RWPE2 (cell line): ENCODE measurements around the gene UGT2B17.
A peak's percentile ranks its signal among the peaks of the same experiment; 100 is the strongest.
"Not testable (repeated sequence)": the region's sequence is repeated elsewhere in the genome, so short reads cannot be mapped to it uniquely, and the experiment has no call there.

Source experiments
- ATAC-seq: fragments of 200-7000 bp; cut with Tn5 transposase; 3 replicates; pipeline ENCODE4 v1.9.1; 2021; ENCODE audit warnings: low read depth
- DNase-seq: peaks from one replicate; pipeline ENCODE4 v3.0.0-alpha.2; 2020; ENCODE audit warnings: low spot score
- H3K27ac ChIP-seq: fragments of 450-650 bp; 2 replicates; pipeline ENCODE4 v1.5.1; 2017; ENCODE audit warnings: mild to moderate bottlenecking; ENCODE audit not compliant: poor library complexity, severe bottlenecking
- H3K27me3 ChIP-seq: fragments of 250-450 bp; sonication (Bioruptor Pico); 2 replicates; pipeline ENCODE4 v1.5.1; 2021; ENCODE audit warnings: mild to moderate bottlenecking, moderate library complexity; ENCODE audit not compliant: insufficient read depth, poor library complexity, severe bottlenecking
- H3K36me3 ChIP-seq: fragments of 250-450 bp; sonication (Bioruptor Pico); 2 replicates; pipeline ENCODE4 v1.5.1; 2020; ENCODE audit warnings: low read depth, mild to moderate bottlenecking, moderate library complexity
- H3K4me1 ChIP-seq: fragments of 250-450 bp; sonication (Bioruptor Pico); 2 replicates; pipeline ENCODE4 v1.5.1; 2021; ENCODE audit warnings: mild to moderate bottlenecking, moderate library complexity; ENCODE audit not compliant: insufficient read depth, poor library complexity, severe bottlenecking
- H3K4me3 ChIP-seq: fragments of 250-450 bp; sonication (Bioruptor Pico); 2 replicates; pipeline ENCODE4 v1.5.1; 2021; ENCODE audit warnings: mild to moderate bottlenecking, moderate library complexity; ENCODE audit not compliant: severe bottlenecking
- H3K9me3 ChIP-seq: fragments of 250-450 bp; sonication (Bioruptor Pico); 2 replicates; pipeline ENCODE4 v1.5.1; 2021; ENCODE audit warnings: mild to moderate bottlenecking, moderate library complexity; ENCODE audit not compliant: severe bottlenecking
- CTCF ChIP-seq: fragments of 450-650 bp; IDR thresholded peaks from one replicate; pipeline ENCODE4 v1.5.1; 2017; ENCODE audit warnings: mild to moderate bottlenecking, moderate library complexity; ENCODE audit not compliant: poor library complexity, severe bottlenecking

UGT2B17 gene

GRCh38 chr4:68569466-68570121 lies 6.5 kb downstream of the UGT2B17 start:
- Histone ChIP-seq H3K4me1 (no peaks in the 10 kb centered on the region), H3K27ac (no peak overlapping the region), H3K4me3 (no peak overlapping the region), H3K36me3 (no peaks in the 10 kb centered on the region), H3K9me3 (no peaks in the 10 kb centered on the region), H3K27me3 (no peaks in the 10 kb centered on the region)
- TF ChIP-seq CTCF, result no peak
- DNase-seq (no peak), ATAC-seq (no peak)

- peak; percentile 72 for ATAC-seq
- not testable (repeated sequence) for H3K27ac ChIP-seq, H3K4me1 ChIP-seq, H3K36me3 ChIP-seq, H3K9me3 ChIP-seq, H3K4me3 ChIP-seq, DNase-seq, H3K27me3 ChIP-seq
Measured at GRCh38 chr4:68569036-68569435, 7.1 kb downstream of the UGT2B17 start.

GRCh38 chr4:68568535-68568934 lies 7.6 kb downstream of the UGT2B17 start:
- not testable (repeated sequence) for H3K4me3 ChIP-seq, ATAC-seq, H3K4me1 ChIP-seq, H3K9me3 ChIP-seq, H3K27me3 ChIP-seq, H3K27ac ChIP-seq, DNase-seq, H3K36me3 ChIP-seq

DNA sequence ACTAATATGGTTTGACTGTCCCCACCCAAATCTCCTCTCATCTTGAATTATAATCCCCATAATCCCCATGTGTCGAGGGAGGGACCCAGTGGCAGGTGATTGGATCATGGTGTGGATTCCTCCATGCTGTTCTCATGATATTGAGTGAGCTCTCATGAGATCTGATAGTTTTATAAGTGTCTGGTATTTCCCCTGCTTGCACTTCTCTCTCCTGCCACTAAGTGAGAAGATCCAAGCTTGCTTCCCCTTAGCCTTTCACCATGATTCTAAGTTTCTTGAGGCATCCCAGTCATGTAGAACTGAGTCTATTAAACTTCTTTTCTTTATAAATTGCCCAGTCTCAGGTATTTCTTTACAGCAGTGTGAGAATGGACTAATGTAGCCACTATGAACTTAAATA lies 9.8 kb downstream of the UGT2B17 start:
- not testable (repeated sequence) for H3K27me3 ChIP-seq, ATAC-seq, H3K36me3 ChIP-seq, H3K4me3 ChIP-seq, DNase-seq, H3K9me3 ChIP-seq, H3K4me1 ChIP-seq, H3K27ac ChIP-seq

DNA sequence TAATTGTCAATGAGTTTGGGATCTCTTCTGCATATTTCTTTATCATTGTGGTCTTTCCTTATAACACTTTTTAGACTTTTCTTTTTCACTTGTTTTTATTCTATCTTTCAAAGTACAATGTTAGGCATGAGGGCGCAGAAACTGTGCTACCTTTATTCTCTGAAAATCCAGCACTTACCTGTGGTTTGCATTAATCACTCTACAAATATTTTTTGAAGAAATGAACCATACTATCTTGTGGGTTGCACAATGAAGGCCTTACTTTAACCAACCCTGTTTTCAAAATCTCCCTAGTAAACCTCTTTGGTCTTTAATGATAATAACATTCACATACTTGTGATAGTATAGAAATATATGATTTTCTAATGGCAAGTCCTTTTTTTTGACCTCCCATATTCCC lies 11.0 kb downstream of the UGT2B17 start:
- not testable (repeated sequence) for ATAC-seq, H3K36me3 ChIP-seq, DNase-seq, H3K27ac ChIP-seq, H3K9me3 ChIP-seq, H3K4me1 ChIP-seq, H3K27me3 ChIP-seq, H3K4me3 ChIP-seq

DNA sequence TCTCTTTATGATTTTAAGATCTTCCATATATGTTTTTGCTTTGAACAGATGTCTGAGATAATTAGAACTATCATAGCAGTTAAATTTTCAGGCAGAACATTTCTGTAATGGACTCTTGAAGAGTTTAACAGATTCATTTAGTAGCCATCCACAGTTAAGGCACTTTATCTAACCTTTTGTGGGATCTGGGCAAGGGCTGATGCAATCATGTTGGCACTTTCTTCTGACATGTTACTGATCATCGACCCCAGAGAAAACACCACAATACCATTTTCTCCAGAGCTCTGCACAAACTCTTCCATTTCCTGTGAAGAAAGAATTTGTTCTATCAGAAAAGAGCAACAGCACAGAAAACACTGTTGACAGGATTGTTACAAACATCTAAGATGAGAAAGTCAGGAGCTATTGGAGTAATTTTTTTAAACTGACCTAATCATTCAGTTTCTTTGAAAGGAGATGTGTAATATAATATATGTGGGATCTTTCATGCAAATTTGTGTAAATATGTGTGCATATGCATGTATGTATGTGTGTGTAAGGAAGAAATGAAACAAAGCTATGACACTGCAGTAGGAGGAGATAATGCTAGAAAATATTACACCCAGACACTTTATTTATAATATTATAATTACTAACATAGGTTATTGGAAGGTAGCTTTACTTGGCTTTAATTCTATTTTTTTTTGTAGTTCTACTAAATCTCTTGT lies 15.6 kb downstream of the UGT2B17 start:
- not testable (repeated sequence) for H3K27me3 ChIP-seq, H3K27ac ChIP-seq, H3K4me1 ChIP-seq, H3K9me3 ChIP-seq, H3K4me3 ChIP-seq, ATAC-seq, DNase-seq, H3K36me3 ChIP-seq

GRCh38 chr4:68553830-68554229 lies 22.3 kb downstream of the UGT2B17 start:
- not testable (repeated sequence) for H3K27ac ChIP-seq, H3K9me3 ChIP-seq, DNase-seq, ATAC-seq, H3K36me3 ChIP-seq, H3K4me3 ChIP-seq, H3K4me1 ChIP-seq, H3K27me3 ChIP-seq

- not testable (repeated sequence) for H3K9me3 ChIP-seq, ATAC-seq, H3K27me3 ChIP-seq, H3K4me3 ChIP-seq, H3K36me3 ChIP-seq, DNase-seq, H3K27ac ChIP-seq, H3K4me1 ChIP-seq
Measured at GRCh38 chr4:68552818-68553811, 23.0 kb downstream of the UGT2B17 start.

DNA sequence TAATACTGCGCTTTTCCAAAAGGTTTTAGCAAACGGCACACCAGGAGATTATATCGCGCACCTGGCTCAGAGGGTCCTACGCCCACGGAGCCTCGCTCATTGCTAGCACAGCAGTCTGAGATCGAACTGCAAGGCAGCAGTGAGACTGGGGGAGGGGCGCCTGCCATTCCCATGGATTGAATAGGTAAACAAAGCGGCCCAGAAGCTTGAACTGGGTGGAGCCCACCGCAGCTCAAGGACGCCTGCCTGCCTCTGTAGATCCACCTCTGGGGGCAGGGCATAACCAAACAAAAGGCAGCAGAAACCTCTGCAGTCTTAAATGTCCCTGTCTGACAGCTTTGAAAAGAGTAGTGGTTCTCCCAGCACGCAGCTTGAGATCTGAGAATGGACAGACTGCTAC lies 33.4 kb downstream of the UGT2B17 start:
- not testable (repeated sequence) for H3K36me3 ChIP-seq, H3K4me1 ChIP-seq, H3K4me3 ChIP-seq, H3K27ac ChIP-seq, H3K9me3 ChIP-seq, ATAC-seq, H3K27me3 ChIP-seq, DNase-seq
